ENCODE data around the gene KRTAP4-11.
"Not testable (repeated sequence)": the region's sequence is repeated elsewhere in the genome, so short reads cannot be mapped to it uniquely, and the experiment has no call there.

Gene KRTAP4-11

DNA sequence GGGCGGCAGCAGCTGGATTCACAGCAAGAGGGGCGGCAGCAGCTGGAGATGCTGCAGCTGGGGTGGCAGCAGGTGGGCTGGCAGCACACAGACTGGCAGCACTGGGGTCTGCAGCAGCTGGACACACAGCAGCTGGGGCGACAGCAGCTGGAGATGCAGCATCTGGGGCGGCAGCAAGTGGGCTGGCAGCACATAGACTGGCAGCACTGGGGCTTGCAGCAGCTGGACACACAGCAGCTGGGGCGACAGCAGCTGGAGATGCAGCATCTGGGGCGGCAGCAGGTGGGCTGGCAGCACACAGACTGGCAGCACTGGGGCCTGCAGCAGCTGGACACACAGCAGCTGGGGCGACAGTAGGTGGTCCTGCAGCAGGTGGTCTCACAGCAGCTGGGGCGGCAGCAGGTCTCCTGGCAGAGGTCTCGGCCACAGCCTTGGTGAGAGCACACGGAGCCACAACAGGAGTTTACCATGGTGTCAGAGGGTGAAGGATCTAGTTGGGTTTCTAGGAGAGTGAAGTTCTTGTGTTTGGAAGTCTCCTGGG, at the start of gene KRTAP4-11:
KRTAP4-11 (minus strand) TSS at position 528 of the 541 bp plus-strand sequence; CDS start at position 470, 58 bp downstream.
- not testable (repeated sequence) for DNase-seq

DNA sequence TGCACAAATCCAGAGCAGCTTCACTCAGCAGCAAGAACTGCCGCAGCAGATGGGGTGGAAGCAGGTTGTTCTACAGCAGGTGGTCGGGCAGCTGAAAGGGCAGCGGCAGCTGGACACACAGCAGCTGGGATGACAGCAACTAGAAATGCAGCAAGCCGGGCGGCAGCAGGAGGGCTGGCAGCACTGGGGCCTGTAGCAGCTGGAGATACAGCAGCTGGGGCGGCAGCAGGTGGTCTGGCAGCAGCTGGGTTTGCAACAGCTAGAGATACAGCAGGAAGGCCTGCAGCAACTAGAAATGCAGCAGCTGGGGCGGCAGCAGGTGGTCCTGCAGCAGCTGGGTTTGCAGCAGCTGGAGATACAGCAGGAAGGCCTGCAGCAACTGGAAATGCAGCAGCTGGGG, 49.4 kb upstream of the KRTAP4-11 start:
- no peak for DNase-seq

DNA sequence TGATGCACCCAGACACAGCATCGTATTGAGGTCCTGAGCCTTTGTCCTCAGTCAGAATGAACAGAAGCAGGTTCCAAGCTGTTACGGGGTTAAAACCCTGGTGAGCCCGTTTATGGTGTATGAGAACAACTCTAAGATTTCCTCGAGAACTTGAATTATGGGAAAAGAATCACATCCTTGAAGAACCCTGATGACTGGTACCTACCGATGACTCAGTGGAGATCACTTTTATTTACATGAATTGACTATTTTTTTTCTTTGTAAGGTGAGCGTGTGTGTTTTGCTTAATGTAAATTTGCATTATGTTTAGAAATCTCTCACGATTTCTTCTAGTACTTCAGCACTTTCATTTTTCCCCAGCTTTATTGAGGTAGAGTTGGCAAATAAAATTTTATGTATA, 45.7 kb upstream of the KRTAP4-11 start:
- no peak for DNase-seq

DNA sequence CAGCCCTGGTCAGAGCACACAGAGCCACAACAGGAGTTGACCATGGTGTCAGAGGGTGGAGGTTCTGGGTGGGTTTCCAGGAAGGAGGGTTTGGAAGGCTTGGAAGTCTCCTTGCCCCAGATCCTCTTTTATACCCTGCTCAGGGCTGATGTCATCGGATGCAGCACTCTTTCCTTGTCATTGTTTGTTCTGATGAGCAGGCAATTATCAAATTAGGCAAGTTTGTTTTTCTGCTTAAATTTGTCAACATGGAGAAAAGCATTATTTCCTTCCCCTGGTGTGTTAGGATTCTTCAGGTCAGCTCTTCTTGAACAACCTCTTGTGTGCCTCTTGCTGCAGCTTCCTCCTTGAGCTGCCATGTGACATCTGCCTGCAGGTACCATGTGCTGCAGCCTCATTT, 42.5 kb upstream of the KRTAP4-11 start, which contains the start of gene KRTAP4-4:
KRTAP4-4 (minus strand) TSS at position 101 of the 400 bp plus-strand sequence; CDS start at position 44, 57 bp downstream.
- no peak for DNase-seq

DNA sequence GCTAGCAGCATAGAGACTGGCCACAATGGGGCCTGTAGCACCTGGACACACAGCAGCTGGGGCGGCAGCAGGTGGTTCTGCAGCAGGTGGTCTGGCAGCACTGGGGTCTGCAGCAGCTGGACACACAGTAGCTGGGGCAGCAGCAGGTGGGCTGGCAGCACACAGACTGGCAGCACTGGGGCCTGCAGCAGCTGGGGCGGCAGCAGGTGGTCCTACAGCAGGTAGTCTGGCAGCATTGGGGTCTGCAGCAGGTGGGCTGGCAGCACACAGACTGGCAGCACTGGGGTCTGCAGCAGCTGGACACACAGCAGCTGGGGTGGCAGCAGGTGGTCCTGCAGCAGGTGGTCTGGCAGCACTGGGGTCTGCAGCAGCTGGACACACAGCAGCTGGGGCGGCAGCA, 42.0 kb upstream of the KRTAP4-11 start:
- not testable (repeated sequence) for DNase-seq

DNA sequence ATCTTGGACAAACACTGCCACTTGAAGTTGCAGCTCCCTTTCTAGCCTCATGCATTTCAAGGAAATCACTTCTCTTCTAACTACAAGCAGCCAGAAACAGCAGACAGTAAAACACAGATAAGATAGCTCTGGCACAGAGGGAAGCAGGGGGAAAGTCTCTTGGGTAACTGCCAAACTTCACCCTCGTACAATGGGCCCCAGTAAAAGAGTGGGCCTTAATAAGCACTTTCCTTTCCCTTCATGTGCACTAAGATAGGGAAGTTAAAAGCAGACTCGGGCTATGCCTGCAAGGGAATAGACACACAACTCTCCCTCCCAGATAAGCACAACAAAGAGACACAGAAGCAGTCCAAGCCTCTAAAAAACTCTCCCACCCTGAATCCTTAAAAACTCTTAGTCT, 35.7 kb upstream of the KRTAP4-11 start:
- DNase-seq: no peak

DNA sequence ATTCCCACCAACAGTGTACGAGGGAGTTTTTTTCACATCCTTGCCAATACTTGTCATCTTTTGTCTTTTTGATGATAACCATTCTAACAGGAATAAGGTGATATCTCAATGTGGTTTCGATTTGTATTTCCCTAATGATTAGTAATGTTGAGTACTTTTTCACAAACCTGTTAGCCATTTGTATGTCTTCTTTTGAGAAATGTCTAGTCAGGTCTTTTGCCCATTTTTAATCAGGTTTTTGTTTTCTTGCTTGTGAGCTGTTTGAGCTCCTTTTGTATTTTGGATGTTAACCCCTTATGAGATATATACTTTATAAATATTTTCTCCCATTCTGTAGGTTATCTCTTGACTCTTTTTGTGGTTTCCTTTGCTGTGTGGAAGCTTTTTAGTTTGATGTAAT, 33.4 kb upstream of the KRTAP4-11 start:
- DNase-seq: no peak

DNA sequence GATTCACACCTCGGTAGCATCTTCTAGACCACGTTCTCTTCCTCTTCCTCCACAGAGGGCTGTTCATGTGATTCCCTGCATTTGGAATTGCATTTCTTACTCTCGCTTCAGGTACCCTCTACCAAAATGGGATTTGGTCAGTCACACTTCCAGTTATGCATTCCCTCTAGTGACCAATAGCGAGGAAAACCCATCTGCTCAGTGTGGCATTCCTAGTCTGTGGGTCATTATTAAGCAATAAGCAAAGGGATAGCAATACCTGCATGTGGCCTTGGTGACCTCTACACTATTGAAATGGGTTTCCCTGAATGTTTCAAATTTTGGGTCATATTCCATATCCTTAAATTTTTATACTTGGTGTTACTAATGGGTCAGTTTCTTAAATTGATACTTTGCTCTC, 31.9 kb upstream of the KRTAP4-11 start:
- DNase-seq: no peak

DNA sequence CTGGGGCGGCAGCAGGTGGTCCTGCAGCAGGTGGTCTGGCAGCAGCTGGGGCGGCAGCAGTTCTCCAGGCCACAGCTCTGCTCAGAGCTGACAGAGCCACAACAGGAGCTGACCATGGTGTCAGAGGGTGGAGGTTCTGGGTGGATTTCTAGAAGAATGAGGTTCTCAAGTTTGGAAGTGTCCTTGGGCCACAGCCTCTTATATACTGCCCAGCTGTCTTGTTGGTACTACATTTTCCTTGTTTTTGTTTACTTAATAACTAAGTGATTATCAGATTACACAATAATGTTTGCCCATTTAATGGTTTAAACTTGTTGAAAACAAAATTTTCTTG, 31.4 kb upstream of the KRTAP4-11 start, which contains the start of gene KRTAP4-5:
KRTAP4-5 (minus strand) TSS at position 174 of the 334 bp plus-strand sequence; CDS start at position 116, 58 bp downstream.
- DNase-seq: no peak

DNA sequence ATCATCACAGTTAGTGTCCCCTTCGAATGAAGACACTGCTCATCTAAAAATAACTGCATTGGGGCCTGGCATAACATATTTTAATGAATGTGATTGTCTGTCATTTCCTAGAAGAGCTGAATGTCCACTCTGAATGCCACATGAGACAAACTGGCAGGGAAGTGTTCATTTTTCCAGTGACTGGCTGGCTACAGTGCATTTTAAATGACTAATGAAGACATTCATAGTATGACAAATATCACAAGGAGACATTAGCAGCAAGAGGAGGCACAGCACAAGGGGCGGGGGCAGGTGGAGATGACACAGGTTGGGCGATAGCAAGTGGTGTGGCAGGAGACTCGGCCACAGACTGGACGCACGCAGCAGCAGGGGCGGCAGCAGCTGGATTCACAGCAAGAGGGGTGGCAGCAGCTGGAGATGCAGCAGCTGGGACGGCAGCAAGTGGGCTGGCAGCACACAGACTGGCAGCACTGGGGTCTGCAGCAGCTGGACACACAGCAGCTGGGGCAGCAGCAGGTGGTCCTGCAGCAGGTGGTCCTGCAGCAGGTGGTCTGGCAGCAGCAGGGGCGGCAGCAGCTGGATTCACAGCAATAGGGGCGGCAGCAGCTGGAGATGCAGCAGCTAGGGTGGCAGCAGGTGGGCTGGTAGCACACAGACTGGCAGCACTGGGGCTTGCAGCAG, 30.9 kb upstream of the KRTAP4-11 start:
- DNase-seq: not testable (repeated sequence)

DNA sequence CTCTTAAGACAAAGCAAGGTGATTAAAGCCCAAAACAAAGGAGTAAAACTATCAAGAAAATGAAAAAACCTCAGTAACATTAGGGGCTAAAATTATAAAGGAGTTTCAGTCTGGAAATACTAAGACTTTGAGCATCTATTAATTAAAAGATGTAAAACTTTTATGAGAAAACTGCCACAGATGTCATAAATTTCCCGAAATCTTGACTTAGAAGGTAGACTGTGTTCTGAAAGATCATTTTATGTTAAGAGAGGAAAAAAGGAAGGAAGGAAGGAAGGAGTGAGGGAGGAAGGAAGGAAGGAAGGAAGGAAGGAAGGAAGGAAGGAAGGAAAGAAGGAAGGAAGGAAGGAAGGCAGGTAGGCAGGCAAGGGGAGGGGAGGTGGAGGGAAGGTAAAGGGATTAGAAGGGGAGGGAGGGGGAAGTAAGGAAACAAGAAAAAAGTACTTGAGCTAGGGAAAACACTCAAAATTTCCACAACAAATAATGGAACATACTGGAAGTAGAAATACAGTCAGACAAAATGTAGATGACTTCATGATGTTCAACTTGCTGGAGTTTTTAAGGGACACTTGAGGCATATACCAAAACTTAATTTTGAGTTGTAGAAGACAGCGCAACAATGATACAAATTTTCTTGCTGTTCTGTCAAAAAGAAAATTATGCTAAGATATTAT, 29.5 kb upstream of the KRTAP4-11 start:
- DNase-seq: no peak

DNA sequence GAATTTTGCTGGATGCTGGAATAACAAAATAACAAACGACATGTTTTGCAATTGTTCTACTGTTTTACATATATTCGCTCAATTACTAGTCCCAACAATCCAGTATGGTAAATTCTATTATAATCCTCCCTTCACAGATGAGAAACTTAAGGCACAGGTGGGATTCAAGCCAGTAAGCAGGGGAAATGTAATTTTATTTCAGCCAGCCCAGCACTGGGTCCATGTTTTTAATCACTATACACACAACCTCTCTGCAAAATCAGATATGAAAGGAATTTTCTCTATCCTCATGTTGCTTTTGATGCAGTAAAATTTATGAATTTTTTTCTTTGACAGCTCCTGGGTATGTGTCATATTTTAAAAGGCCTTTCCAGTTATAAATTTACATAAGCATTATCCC, 27.1 kb upstream of the KRTAP4-11 start:
- no peak for DNase-seq

DNA sequence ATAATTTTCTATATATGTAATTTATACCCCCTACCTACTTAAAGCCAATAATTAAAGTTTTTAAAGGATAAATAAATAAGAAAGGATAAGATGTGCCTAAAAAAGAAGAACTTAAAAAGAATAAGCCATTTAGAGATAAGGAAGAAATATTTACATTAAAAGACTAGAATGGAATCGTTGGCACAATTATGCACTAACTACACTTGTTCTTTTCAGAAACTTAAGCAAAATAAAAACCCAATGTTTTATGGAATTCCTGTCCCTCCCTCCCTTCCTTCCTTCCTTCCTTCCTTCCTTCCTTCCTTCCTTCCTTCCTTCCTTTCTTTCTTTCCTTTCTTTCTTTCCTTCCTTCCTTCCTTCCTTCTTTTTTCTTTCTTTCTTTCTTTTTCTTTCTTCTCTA, 26.7 kb upstream of the KRTAP4-11 start:
- DNase-seq: no peak

DNA sequence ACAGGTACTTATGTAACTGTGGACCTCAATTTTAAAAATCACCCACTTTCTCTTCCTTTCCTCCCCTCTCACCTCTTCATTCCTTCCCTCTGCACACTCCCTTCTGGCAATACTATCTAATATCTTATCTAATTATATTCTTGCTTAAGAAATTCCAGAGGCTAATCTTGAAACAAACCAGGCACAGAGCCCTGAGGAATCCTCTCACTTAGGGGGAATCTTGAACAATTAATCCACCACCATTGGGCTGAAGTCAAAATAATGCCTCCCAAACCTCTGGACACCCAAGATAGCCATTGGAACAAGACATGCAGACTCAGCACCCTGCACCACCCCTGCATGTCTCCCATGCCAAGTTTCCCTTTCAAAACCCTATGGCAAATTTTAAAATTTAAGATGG, 23.2 kb upstream of the KRTAP4-11 start:
- no peak for DNase-seq

DNA sequence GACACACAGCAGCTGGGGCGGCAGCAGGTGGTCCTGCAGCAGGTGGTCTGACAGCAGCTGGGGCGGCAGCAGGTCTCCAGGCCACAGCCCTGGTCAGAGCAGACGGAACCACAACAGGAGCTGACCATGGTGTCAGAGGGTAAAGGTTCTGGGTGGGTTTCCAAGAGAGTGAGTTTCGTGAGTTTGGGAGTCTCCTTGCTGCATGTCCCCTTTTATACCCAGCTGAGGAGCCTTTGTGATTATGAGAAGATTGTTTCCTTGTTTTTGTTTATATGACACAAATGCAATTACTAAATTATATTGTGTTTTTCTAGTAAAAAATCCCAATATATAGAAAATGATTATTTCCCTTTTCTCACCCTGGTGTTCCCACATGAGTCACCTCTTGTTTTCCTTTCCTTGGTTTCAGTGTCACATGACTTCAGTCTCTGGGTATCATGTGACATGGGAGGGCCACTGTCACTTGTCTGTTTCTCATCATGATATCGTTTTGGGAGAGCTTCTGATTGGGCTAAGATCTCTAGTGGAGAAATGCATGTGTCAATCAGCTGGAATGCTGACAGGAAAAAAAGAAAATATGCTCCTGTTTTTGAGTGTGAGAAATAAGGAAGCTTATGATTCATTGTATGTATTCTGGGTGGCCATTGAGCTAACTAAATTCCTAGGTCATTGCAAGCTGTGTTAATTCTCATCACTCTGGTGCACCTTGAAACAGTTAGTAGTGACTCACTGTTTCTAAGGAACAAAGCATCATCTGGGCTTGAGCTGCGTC, 22.4 kb upstream of the KRTAP4-11 start, which contains the start of gene KRTAP4-6:
KRTAP4-6 (minus strand) TSS at position 185 of the 772 bp plus-strand sequence; CDS start at position 128, 57 bp downstream.
- no peak for DNase-seq

DNA sequence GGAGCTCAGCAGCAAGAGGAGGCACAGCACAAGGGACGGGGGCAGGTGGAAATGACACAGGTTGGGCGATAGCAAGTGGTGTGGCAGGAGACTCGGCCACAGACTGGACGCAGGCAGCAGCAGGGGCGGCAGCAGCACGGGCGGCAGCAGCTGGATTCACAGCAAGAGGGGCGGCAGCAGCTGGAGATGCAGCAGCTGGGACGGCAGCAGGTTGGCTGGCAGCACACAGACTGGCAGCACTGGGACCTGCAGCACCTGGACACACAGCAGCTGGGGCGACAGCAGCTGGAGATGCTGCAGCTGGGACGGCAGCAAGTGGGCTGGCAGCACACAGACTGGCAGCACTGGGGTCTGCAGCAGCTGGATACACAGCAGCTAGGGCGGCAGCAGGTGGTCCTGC, 21.7 kb upstream of the KRTAP4-11 start:
- DNase-seq: not testable (repeated sequence)

DNA sequence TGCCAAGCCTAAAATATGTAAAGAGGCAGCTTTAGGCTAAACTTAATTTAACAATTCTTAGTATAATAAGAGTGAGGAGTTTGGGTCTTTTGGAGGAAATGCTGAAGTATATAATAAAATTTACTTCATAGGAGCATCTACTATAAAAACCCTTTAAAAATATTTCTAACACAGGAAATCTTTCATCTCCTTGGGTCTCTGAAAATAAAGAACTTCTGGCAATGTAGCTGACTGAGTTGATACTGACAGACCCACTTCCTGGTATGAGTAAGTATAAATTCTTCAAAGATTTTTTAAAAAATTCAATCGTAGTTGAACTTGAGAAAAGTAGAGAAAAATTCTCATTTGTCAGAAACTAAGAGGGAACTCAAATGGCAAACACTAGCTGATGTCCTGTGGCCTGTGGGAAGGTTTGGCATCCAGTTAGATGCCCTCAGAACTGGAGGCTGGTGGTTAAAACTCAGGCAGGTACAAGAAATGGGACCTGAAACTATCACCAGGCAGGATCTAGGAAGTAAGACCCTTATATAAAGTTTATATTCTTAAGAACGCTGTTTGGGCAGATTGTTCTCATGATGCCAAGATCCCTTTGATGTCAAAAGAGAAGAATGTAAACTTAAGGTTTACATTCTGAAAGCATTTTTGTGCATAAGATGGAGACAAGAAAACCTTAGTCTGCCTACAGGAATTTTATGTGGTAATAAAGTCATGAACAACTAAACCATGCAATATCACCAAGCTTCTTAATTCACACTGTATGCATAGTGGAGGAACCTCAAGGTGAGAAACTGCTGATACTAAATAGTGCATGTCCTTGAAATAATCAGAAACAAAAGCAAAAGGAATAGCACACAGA, 15.9 kb upstream of the KRTAP4-11 start:
- DNase-seq: no peak

DNA sequence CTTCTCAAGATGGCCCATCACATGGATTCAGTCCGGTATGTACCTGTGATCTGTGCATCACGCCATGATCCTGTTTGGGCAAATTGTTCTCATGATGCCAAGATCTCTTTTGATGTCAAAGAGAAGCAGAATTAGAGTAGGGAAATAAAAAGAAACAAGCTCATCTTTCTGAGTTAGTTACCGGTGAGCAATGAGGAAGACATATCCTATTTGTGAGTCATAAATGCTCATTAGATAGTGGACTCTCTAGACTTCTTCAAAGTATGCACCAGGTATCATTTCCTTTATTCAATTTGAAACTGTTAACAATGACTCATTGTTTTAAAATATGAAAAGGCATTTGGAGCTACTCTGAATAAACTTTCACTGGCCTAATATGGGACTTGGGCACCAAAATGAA, 13.8 kb upstream of the KRTAP4-11 start:
- no peak for DNase-seq

DNA sequence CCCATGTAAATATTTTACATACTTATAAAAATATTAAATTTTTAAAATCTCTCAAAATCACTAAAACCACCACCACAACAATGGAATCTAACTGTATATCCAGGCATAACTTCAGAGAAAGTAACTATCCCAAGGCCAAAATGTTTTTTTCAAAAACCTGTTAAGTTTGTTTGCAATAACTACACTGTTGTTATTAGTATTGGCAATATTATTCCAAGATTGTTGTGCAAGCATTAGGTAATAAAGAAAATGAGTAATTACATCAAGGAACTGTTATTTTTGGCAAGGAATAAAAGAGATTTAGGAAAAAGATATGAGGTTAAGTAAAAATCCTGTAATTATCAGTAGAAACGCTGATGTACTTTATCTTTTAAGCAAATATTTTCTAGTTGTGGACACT, 9.2 kb upstream of the KRTAP4-11 start:
- DNase-seq: no peak

DNA sequence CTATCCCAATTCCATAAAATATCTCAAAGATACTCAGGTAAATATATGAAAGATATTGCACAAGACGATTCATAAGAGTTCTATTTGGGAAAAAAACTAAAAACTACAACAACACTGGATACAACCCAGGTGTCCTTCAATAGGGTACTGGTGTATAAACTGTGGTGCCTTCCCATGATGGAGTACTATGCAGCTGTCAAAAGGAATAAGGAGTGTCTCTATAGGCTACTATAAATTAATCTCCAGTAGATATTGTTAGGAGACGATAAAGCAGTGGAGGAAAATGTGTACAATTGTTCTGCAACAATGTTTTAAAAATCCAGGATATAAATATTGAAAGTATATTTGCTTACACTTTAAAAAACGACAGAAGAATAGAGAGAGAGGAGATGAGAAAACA, 8.2 kb upstream of the KRTAP4-11 start:
- DNase-seq: no peak

DNA sequence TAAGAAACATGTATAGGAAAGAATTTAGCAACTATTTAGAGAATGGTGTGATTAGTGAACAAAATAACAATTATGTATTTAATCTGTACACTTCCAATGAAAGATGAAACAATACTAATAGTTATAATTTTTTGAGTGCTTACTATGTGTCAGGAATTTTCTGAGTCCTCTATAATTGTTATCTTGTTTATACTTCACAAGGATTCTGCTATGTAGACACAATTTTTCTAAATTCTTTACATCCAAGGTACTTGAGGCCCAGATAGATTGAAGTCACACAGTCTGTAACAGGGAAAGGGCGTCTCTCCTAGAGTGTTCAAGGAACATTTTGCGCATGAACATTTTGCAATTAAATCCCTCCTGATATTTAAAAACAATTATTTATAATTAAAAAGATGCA, 6.9 kb upstream of the KRTAP4-11 start:
- DNase-seq: no peak

DNA sequence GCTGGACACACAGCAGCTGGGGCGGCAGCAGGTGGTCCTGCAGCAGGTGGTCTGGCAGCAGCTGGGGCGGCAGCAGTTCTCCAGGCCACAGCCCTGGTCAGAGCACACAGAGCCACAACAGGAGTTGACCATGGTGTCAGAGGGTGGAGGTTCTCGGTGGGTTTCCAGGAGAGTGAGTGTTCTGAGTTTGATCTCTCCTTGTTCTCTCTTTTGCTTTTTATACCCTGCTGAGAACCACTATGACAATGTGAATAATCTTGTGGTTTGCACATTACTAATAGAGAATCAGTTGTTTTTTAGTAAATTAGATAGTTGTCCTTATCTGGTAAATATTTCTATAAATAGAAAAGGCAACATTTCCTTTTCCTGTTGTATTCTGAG, 5.8 kb upstream of the KRTAP4-11 start, which contains the start of gene KRTAP4-12:
KRTAP4-12 (minus strand) TSS at position 192 of the 381 bp plus-strand sequence; CDS start at position 132, 60 bp downstream.
- not testable (repeated sequence) for DNase-seq
